ENCODE measurements around the gene TMSB4X. TPM values are rescaled to one million over a fixed set of nuclear protein-coding genes. Genes with fewer than 3 reads are reported as not detected.
"Not testable (repeated sequence)": the region's sequence is repeated elsewhere in the genome, so short reads cannot be mapped to it uniquely, and the experiment has no call there.

TMSB4X gene
- total RNA-seq, 2 experiments from 2014 or later = 6,072 to 7,639 TPM

GRCh38 chrX:13013363-13014110, 38.6 kb downstream of the TMSB4X start:
- CTCF ChIA-PET = interaction anchor here (0.8 to 2.5 kb wide), 5 partner anchors 10 to 74 kb away, joined by 3 to 6 read pairs (median 3); no protein-coding TSS in a partner anchor
- Mint-ChIP-seq H3K4me1 (peaks cover 58% of the 10 kb centered on the region), H3K9me3 (ENCODE audit: low read depth) (no peaks in the 10 kb centered on the region), H3K27me3 (no peaks in the 10 kb centered on the region), H3K36me3 (peaks cover 3% of the 10 kb centered on the region), H3K4me3 (peak overlapping the region; percentile 18), H3K27ac (peak overlapping the region; percentile 93)
- DNase-seq = peak; percentile 54
- peak; percentile 91 for ATAC-seq

DNA sequence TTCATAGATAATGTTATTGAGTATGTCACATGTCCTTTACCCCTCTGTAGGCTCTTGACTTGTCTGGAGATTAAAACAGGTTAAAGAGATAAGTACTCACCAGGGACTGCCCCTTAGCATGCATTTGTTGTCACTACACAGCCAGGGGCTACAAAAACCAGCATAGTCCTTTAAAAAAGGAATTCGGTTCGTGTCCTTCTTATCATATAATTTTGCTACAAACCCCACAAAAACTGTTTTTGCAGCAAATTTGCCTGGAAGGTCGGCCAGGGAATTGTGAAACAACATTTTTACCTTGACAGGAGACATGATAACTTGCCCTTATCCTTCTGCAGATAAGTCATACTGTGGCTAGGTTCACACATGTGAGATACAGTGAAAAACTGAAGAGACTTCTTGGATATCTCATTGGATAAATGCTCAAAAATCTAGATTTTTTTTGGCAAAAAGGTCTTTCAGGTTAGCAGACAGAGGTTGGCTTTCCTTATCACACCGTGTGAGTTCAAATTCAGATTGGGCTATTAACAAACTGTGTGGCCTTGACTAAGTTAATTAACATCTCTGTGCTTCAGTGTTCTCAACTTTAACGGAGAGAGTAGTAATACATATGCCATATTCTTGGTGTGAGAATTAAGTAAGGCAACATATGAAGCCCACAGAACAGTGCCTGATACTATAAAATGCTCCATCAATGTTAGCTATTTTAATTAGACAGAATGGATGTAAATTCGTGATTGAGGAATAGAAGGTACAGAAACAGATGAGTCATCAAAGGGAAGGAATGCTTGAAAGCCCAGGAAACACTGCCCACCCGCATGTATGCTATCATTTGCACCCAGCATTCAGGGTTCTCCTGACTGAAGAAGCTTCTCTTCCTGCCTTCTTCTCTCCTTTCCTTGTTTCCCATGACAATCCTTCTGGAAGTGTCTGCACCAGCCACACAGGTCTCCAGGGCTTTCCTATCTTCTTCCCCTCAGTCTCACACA, 39.5 kb downstream of the TMSB4X start:
- H3K27me3 Mint-ChIP-seq = no peaks in the 10 kb centered on the region

GRCh38 chrX:13015536-13016236, 40.8 kb downstream of the TMSB4X start:
- peak overlapping the region; percentile 31 for H3K27ac Mint-ChIP-seq
- H3K9me3 Mint-ChIP-seq (ENCODE audit: low read depth) = no peaks in the 10 kb centered on the region
- H3K36me3 Mint-ChIP-seq = peaks cover 3% of the 10 kb centered on the region
- H3K4me3 Mint-ChIP-seq = no peak overlapping the region
- DNase-seq (no peak), ATAC-seq (no peak)
- H3K27me3 Mint-ChIP-seq = no peaks in the 10 kb centered on the region
- CTCF ChIA-PET = interaction anchor here (0.9 kb wide), 1 partner anchor 473 kb away, joined by 3 read pairs; no protein-coding TSS in a partner anchor
- H3K4me1 Mint-ChIP-seq = peaks cover 46% of the 10 kb centered on the region

More for the DNA sequence above, 39.5 kb downstream of the TMSB4X start:
- Mint-ChIP-seq H3K27ac (peak overlapping the region; percentile 93), H3K36me3 (peaks cover 3% of the 10 kb centered on the region), H3K4me3 (peak overlapping the region; percentile 18), H3K9me3 (ENCODE audit: low read depth) (no peaks in the 10 kb centered on the region), H3K4me1 (peaks cover 52% of the 10 kb centered on the region)
- ATAC-seq = peak; percentile 31
- DNase-seq = no peak
- CTCF ChIA-PET = interaction anchor here (0.8 to 2.5 kb wide), 6 partner anchors 9 to 474 kb away, joined by 3 to 6 read pairs (median 3); no protein-coding TSS in a partner anchor

DNA sequence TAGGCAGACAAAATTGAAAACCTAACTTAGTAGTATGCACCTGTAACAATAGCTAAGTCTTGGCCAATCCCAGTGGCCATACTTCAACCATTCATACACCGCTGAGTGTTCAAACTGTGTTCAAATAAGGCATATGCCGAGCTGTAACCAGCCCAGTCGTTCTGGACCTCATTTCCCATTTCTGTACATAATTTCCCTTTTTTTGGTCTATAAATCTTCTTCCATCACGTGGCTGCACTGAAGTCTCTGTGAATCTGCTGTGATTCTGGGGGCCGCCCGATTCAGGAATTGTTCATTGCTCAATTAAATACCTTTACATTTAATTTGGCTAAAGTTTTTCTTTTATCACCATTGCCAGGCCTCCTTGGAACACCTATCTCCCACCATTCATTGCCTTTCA, 41.8 kb downstream of the TMSB4X start:
- DNase-seq; H3K27me3 Mint-ChIP-seq; H3K4me3 Mint-ChIP-seq; H3K36me3 Mint-ChIP-seq; H3K27ac Mint-ChIP-seq; H3K9me3 Mint-ChIP-seq (ENCODE audit: low read depth); CTCF ChIA-PET; ATAC-seq: not testable (repeated sequence)
- H3K4me1 Mint-ChIP-seq = peaks cover 46% of the 10 kb centered on the region

DNA sequence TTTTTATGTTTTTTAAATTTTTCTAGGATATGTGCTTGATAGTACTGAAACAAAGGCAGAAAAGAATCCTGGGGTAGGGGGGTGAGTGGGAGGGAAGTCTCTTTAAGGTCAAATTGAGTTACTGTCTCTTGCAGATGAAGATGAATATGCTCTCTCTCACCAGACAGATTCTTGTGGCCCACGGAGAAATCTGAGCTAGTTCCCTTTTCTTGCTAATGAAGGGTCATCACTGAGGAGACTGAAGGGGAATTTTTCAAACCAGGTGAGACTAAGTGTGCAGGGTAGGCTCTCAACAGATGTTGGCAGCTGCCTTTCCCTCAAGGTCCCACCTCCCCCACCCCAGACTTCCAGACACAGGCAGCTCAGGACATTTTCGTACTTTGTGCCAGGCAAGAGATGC, 48.0 kb downstream of the TMSB4X start:
- H3K9me3 Mint-ChIP-seq (ENCODE audit: low read depth) = no peaks in the 10 kb centered on the region
- ATAC-seq (no peak), DNase-seq (no peak)
- H3K4me3 Mint-ChIP-seq = no peak overlapping the region
- H3K27me3 Mint-ChIP-seq = no peaks in the 10 kb centered on the region
- H3K4me1 Mint-ChIP-seq = peaks cover 40% of the 10 kb centered on the region
- no peaks in the 10 kb centered on the region for H3K36me3 Mint-ChIP-seq
- no peak overlapping the region for H3K27ac Mint-ChIP-seq
- CTCF ChIA-PET = interaction anchor here (2.2 kb wide), 1 partner anchor 9 kb away, joined by 6 read pairs; no protein-coding TSS in a partner anchor

- no peaks in the 10 kb centered on the region for H3K27me3 Mint-ChIP-seq
- no peaks in the 10 kb centered on the region for H3K36me3 Mint-ChIP-seq
- H3K27ac Mint-ChIP-seq = no peak overlapping the region
- H3K4me1 Mint-ChIP-seq = peaks cover 42% of the 10 kb centered on the region
- no peaks in the 10 kb centered on the region for H3K9me3 Mint-ChIP-seq (ENCODE audit: low read depth)
- H3K4me3 Mint-ChIP-seq = no peak overlapping the region
- ATAC-seq (no peak), DNase-seq (no peak)
- CTCF ChIA-PET = interaction anchor here (2.2 kb wide), 1 partner anchor 10 kb away, joined by 6 read pairs; no protein-coding TSS in a partner anchor
These were observed 48.7 kb downstream of the TMSB4X start for GRCh38 chrX:13023567-13023966.

DNA sequence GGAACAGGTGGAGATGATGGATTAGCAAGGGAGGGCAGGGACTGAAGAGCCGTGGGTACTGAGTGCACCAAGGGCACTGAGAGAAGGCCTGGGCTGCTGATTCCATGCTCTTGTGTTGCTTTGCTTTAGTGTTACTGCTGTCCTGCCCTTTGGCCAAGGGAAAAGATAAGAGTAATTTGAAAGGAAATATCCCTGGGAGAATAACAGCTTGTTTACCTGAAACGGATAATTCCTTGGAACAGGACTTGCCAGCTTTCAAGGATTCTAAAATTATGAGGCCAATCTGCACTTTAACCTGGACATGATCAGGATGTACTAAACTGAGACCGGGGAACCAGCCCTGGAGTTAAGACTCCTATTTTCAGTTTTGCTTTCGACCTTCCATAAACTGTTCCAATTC, 49.1 kb downstream of the TMSB4X start:
- Mint-ChIP-seq H3K27me3 (no peaks in the 10 kb centered on the region), H3K36me3 (no peaks in the 10 kb centered on the region), H3K4me1 (peaks cover 43% of the 10 kb centered on the region), H3K9me3 (ENCODE audit: low read depth) (no peaks in the 10 kb centered on the region), H3K27ac (no peak overlapping the region), H3K4me3 (no peak overlapping the region)
- no peak for ATAC-seq
- CTCF ChIA-PET = interaction anchor here (2.2 kb wide), 1 partner anchor 10 kb away, joined by 6 read pairs; no protein-coding TSS in a partner anchor
- no peak for DNase-seq

DNA sequence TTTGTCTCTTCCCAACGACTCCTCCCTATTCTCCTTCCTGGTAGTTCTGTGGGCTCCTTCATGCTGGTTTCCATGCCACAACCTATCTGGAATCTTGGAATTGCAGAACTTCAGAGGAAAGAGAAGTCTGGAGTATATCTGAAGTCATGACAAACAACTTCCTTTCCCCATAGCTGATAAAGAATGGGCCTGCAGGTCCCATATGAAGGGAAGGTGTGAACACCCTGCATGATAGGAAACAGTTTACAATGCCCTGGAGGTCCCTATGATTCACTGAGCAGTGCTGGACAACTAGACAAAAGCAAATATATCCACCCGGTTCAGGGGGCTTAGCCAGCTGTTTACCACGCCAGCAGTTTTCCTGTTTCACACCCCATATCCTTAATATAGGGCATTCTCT, 50.1 kb downstream of the TMSB4X start:
- CTCF ChIA-PET = interaction anchor here (1.5 kb wide), 1 partner anchor 463 kb away, joined by 4 read pairs; no protein-coding TSS in a partner anchor
- Mint-ChIP-seq H3K4me3 (no peak overlapping the region), H3K4me1 (peaks cover 52% of the 10 kb centered on the region), H3K27me3 (no peaks in the 10 kb centered on the region), H3K27ac (no peak overlapping the region), H3K36me3 (no peaks in the 10 kb centered on the region), H3K9me3 (ENCODE audit: low read depth) (no peaks in the 10 kb centered on the region)
- ATAC-seq = no peak
- DNase-seq = no peak

Other genes starting within 250 kb of the TMSB4X start
- gene PRPS2, start 183.7 kb upstream of the TMSB4X start, total RNA-seq = 10 to 100 TPM; 72.8 to 77.8 TPM
- under 1 TPM in 1 of 2 experiments, not detected in 1; 0.09 TPM for gene TLR7, start 108.0 kb upstream of the TMSB4X start, total RNA-seq
- gene TLR8, start 68.5 kb upstream of the TMSB4X start, total RNA-seq = not detected
- not detected for gene FAM9C, start 69.5 kb downstream of the TMSB4X start, total RNA-seq

Data from activated CD8-positive, alpha-beta memory T cell treated with anti-CD3 and anti-CD28 coated beads, Interleukin-2, amount 10 ng/mL, durations not matched to agents 7 days and 5 days (primary cell).